ACHN (cell line): ENCODE measurements around the gene GINS2.

ENCODE experiments used
- DNase-seq: peaks from one replicate; pipeline ENCODE4 v3.0.0-alpha.2; 2015
- in situ Hi-C: cut with HindIII; loops from 2 replicates; pipeline ENCODE4 v1.10.0; 2017; ENCODE audit warnings: low sequenced_read_pairs, low pct_ligation_motif_present, low pct_unique_long_range_greater_than_20kb

GINS2 gene

DNA sequence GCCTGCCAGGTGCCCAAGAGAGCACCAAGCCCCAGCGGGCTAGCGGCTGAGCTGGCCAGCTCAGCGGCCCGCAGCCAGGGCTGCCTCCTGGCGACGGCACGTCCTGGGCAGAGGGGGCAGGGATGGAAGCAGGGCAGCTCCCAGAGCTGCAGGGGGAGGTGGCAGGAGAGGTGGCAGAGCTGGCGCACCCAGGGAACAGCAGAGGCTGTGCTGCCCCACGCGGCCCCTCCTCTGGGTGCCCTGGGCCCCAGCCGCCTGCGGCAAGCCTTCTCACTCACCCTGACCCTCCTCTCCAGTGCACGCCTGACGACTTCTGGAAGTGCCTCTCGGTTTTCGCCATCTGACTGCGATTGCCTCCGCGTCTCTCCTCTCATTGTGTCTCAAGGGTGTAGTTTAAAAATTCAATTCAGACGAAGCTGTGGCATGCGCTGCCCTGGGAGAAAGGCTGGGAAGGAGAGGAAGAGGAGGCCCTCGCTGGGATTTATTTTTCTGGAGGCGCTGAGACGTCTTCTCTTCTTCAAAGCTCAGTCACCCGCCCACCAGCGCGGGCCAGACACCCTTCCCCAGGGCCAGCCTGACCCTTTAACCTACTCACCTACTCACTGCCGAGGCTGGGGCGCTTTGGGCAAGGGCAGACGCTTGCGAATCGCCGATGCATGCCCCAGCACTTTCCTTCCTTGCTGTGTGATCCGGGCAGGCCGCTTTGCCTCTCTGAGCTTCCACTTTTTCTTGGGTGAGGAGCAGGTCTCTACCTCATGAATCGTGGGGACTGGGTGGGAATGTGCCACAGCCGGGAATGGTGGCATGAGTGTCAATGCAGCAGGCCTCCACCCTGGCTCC lies 50.7 kb downstream of the GINS2 start:
- no peak for DNase-seq
- in situ Hi-C loops = no loop called here

DNA sequence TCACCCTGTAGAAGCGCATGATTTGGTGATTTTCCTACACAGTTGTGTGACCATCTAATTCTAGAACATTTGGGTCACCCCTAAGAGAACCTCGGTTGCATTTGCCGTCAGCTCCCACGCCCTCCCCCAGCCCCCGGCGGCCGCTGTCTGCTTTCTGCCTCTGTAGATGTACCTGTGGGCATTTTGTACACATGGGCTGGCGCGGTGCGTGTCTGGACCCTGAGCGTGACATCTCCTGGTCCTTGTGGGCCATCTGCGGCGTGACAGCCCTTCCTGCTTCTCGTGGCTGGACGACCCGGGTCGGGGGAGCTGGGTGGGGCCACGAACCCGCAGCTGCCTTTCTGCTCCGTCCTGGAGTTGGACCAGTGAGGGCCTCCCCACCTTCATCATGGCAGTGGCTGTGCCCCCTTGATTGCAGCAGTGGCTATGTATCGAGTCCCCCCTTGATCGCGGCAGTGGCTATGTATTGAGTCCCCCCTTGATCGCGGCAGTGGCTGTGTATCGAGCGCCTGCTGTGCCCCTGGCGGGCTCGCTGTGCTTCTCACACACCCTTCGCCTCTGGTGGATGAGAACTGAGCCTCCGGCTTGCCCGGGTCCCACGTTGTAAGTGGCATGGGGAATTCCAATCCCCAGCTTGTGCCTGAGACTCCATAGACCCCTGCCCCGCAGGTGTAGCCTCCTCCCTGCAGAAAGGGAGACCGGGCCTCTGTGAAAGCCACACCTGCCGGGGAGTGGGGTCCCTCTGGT lies 51.5 kb downstream of the GINS2 start:
- in situ Hi-C loops = no loop called here
- DNase-seq = no peak

DNA sequence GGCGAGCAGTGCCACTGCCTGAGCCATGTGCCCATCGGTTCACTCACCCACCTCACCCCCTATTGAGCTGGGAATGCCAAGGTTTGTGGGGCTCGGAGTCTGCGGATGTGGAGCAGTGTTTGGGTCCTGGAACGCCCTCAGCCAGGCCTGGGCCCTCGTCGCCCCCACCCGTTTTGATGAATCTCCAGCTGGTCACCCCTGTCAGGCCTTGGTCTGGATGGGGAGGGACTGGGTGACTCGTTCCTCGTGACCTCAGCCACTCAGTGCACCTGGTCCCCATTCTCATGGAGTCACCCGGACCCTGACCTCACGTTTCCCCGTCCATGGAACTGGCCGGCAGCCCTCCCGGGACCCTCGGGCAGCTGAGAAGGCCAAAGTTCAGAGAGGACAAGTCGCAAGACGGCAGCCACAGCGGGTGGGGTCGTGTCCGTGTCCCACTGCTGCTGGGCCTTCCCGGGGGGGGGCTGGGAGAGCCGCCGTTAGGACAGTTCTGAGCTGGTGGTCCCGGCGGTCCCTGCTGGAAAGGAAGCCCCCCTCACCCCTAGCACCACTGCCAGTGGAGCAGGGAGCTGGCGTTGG lies 52.4 kb downstream of the GINS2 start:
- in situ Hi-C loops = no loop called here
- DNase-seq = no peak

DNA sequence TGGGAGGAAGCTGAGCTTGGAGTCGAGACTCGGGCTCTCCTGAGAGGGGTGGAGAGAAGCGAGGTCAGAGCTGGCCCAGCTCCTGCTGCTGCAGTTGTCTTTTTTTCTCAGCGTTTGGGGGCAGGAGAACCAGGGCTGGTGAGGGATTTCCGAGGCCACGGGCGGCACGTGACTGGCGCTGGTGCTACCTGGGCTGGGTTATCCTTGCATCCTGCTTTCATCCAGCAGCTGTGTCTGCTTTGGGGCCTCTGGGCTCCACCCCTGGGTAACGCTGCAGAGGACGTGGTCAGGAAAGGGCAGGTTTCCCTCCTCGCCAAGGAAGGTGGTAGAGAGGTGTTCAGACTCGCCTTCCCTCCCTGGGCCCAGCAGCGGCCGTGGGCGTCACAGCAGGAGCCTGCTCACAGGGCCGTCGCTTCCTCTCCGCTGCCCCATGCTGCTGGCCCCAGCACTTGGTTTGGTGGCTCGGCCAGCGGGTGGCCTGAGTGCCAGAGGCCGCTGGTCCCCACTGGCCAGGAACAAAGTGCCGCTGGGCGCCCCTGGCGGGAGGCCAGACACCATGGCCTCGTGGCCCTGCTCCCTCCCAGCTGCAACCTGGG lies 53.1 kb downstream of the GINS2 start:
- in situ Hi-C loops = no loop called here
- no peak for DNase-seq

DNA sequence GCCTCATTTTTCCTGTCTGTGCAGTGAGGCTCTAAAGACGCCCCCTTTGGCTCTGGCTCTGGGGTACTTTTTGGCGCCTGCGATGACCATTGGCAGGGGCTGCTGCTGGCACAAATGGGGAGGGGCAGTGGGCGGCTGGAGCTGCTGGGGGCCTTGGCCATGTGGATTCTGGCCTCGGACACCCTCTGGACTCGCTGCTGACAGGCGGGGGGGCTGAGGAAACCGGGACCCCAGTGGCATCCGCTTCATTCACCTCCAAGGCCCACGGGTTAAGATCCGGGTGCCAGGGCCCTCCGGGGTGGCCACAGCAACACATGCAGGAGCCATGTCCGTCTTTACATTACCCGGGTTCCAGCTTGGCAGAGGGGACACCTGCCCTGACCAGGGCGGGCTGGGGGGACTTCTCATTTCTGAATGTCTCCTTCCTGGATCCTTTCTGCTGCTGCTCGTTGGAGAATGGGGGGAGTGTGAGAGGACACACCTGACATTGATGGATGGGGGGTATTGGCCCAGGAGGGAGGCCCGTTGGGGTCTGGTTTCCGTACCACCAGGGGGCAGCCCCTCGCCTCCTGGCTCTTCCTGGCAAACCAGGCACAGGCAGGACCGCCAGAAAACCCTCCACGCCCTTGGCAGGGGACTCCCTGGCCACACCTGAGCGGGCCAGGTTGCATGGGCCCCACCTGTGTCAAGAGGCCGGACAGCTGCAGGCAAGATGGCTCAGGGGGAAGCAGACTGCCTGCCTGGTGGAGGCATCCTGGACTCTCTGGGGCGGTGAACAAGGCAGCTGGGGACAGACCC lies 53.8 kb downstream of the GINS2 start:
- no peak for DNase-seq
- in situ Hi-C loops = no loop called here

DNA sequence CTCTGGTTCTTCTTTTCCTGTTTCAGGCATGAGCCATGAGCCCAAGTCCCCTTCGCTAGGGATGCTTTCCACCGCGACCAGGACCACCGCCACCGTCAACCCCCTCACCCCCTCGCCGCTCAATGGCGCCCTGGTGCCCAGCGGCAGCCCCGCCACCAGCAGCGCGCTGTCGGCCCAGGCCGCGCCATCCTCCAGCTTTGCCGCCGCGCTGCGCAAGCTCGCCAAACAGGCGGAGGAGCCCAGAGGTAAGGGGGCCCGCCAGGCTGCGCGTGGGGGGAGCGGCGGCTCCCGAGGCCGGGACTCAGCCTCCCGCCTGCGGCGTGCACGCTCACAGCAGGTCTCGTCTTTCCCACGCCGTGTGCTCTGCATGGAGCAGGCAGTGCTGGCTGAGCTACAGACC lies 54.9 kb downstream of the GINS2 start:
- no peak for DNase-seq
- in situ Hi-C loops = no loop called here

DNA sequence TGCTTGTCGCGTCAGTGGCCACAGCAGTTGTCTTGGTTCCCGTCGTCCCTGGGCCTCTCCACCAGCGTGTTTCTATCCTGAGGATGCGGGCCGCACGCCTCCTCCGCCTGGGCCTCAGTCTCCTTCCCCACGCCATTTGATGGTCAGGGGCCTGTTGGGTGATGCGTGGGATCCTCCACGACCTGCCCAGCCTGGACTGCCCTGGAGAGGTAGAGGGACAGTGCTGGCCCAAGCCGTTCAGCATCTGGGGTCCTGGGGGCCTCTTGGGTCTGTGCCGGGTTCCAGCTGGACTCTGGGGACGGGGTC lies 55.4 kb downstream of the GINS2 start:
- no peak for DNase-seq
- in situ Hi-C loops = no loop called here

DNA sequence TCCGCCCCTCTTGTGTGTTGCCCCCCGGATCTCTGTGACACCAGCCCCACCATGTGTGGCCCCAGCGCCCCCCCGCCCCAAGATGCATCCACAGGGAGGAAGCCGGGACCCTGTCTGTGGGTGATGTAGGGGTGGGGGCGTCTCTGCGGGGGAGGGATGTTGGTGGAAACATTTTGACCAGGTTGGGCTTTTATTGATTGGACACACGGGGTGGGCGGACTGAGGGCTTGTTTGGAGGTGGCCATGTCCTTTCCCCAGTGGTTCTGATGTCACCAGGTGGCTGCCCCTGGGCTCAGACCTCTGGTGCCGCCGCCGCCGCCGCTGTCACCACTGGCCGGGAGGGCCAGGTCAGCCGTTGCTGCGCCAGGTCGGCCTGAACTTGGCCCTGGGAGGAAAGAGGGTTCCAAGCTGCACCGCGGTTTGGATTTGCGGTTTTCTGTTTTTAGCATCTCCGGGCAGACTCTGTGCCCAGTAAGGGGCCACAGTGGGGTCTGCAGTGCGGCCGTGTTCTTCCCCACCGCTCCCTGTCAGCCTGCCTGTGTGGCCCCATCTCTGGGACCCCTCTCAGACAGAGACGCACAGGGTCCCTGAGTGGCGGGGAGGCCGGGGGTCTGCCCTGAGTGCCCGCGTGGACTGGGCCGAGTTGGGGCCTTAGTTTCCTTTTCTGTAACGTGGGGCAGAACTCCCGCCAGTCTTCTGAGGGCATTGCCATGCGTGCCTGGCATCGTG lies 55.9 kb downstream of the GINS2 start:
- in situ Hi-C loops = no loop called here
- no peak for DNase-seq

DNA sequence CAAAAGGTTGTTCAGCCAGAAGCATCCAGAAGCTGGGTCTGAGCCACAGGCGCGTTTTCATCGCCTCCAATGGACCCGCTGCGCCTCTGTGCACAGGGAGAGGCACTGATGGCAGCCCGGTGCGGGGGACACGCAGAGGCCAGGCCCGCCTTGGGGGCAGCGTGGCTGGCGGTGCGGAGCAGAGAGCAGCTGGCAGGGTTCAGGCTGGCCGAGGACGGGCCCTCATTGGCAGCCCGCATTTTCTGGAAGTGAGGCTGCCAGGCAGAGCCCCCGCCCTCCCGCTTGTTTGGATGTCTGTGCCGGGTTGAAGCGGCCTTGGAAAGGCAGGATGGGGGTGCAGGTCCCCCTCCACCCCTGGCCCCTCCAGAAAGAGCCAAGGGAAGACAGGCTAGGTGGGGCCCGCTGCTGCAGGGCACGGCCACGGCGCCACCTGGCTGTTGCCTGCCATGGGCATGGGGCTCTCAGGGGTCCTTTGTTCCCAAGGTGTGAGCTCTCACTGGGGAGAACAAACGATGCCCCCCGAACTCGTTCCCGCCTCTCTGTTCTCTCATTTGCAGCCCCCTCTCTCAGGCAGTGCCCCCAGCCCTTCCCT lies 56.9 kb downstream of the GINS2 start:
- no peak for DNase-seq
- in situ Hi-C loops = no loop called here

DNA sequence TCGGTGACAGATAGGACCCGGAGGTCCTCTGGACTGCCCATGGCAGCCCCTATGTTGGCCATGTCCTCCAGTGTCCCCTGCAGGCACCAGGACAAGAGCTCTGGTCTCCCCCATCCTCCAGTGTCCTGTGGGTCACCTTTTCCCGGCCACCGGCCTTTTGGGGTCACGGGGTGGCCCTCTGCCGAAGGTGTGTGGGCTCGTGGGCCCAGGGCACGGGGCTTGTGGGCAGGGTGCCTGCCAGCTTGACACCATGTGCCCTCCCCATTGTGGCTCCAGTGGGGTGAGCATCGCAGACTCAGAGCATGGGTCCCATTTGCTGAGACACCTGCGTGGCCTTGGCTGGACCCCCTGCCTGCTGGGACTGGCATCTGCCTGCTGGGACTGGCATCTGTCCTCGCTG lies 57.5 kb downstream of the GINS2 start:
- in situ Hi-C loops = no loop called here
- no peak for DNase-seq

DNA sequence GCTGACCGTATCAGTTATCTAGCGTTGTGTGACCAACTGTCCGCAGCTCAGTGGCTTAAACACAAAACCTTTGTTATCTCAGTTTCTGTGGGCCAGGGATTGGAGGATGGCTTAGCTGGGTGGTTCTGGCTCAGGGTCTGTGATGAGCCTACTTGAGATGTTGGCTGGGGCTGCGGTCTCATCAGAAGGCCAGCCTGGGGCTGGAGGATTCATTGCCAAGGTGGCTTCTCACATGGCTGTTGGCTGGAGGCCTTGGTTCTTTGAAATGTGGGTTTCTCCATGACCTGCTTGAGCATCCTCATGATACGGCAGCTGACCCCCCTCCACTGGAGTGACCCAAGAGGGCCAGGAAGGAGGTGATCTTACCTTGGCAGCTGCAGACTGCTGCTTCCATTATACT lies 58.9 kb downstream of the GINS2 start:
- in situ Hi-C loops = no loop called here

DNA sequence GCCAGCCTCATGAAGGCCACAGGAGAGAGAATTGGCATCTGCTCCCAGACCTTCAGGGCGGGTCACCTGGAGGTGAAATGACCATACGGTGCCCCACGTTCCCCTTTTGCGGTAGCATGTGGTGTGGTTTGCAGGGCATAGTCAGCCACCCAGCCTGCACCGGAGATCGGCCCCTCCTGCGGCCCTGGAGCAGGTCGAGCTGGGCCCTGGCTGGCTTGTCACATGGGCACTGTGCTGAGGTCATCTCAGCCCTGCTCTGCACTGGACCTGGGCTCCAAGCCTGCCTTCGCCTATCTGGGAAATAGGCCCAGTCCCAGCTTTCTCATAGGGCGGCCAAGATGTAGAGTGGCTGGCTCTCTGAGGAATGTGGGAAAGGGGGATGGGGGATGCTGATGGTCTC lies 59.4 kb downstream of the GINS2 start:
- DNase-seq = no peak
- in situ Hi-C loops = no loop called here

More for the DNA sequence above, 58.9 kb downstream of the GINS2 start:
- DNase-seq = no peak

DNA sequence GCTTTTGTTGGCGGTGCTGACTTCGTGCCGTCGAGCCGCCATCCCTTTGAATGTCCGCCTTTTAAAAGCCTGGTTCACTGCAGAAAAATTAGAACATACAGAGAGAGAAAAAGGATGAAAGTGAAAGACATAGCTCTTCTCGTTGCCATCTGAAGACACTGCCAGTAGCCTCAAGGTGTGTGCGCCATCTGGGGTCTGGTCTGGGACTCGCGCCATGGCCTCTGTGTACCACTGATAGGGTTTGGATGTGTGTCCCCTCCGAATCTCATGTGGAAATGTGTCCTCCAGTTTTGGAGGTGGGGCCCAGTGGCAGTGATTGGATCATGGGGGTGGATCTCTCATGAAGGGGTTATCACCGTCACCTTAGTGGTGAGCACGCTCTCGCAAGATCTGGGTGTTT lies 60.1 kb downstream of the GINS2 start:
- DNase-seq = no peak
- in situ Hi-C loops = no loop called here

DNA sequence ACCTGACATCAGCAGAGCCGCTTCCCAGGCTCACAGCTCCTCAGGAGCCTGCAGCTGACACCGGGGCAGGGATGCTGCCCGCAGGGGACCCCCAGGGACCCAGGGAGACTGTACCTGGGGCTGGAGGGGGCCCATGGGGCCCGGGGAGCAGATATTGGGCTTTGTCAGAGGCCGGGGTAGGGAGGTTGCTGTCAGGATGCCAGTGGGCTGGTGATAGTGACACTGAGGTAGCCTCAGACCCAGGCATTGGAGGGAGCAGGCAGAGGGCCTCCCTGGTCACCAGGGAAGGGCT lies 60.5 kb downstream of the GINS2 start:
- in situ Hi-C loops = no loop called here
- DNase-seq = no peak

DNA sequence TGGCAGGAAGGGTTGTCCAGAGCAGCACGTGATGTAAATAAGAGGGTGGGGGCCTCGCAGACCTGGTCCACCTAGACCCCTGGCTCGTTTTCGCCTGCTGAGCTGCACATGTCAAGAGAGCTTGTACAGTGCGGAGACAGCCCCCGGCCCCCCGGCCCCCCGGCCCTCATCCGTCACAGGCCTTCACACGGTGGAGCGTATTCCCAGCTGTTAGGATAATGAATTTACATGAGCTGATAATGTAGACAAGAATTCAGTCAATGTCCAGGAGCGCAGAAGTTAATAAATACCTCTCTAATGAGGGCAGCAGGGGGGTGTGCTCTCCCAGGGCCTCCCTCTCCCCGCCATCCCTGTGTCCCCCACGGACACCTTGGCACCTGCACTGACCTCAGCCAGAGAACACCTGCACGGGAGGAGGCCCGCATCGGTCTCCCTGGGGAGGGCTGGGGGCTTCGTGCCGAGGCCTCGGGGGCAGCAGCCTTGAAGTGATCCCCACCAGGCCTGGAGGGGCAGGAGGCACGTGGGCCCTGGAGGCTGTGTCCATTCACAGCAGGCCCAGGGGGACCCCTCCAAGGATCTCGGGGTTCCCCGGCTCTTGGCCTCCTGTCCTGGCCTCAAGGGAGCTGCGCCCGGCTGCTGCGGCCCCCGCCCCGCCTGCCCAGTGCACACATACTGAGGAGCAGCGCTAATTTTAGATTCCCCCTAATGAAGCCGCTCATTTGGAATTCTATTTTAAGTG lies 61.1 kb downstream of the GINS2 start:
- in situ Hi-C loops = no loop called here
- DNase-seq = no peak

DNA sequence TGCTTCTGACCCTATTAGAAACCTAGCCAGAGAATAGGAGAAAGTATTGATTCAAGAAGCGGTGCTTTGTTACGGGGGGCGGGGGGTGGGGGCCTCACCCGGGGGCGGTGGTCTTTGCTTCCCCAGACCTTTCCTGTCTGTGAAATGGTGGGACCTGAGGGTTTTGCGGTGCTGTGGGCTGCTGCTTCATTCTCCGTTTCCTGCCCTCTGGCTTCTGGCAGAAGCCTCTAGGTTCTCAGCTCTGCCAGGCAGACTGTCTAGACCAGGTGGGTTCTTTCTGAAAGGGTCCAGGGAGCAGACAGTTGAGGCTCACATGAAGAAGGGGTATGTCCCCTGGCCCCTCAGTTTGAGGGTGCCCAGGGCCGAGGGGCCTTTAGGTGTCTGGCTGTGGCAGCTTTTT lies 61.7 kb downstream of the GINS2 start:
- no peak for DNase-seq
- in situ Hi-C loops = no loop called here
